ENCODE results near the gene DUOX2.
"Not testable (repeated sequence)": the region's sequence is repeated elsewhere in the genome, so short reads cannot be mapped to it uniquely, and the experiment has no call there.

Gene DUOX2

GRCh38 chr15:45083223-45083622, 30.7 kb downstream of the DUOX2 start:
- Histone ChIP-seq H3K27ac (no peak overlapping the region), H3K4me3 (no peak overlapping the region)

- not testable (repeated sequence) for H3K27ac ChIP-seq
Observed at GRCh38 chr15:45082412-45082811, 31.6 kb downstream of the DUOX2 start.

DNA sequence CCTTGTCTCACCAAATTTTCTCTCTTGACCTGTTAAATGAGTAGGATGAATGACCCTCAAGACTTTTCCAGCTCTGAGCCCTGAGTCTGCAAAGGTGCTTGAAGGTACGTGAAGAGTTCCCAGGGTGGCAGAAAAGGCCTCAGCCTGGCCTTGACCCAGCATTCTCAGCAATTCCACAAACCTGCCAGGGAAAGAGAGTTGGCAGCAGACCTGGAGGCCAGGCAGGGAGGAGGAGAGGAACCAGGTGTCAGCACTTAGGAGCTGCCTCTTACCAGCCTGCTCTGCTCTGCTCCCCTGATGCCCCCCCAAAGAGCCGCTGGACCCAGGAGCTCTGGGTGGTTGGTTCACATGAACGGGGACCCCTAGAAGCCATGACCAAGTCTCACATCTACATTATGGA, 33.4 kb downstream of the DUOX2 start:
- H3K4me3 ChIP-seq, H3K27ac ChIP-seq: not testable (repeated sequence)

More at GRCh38 chr15:45082412-45082811, 31.6 kb downstream of the DUOX2 start:
- not testable (repeated sequence) for H3K4me3 ChIP-seq

DNA sequence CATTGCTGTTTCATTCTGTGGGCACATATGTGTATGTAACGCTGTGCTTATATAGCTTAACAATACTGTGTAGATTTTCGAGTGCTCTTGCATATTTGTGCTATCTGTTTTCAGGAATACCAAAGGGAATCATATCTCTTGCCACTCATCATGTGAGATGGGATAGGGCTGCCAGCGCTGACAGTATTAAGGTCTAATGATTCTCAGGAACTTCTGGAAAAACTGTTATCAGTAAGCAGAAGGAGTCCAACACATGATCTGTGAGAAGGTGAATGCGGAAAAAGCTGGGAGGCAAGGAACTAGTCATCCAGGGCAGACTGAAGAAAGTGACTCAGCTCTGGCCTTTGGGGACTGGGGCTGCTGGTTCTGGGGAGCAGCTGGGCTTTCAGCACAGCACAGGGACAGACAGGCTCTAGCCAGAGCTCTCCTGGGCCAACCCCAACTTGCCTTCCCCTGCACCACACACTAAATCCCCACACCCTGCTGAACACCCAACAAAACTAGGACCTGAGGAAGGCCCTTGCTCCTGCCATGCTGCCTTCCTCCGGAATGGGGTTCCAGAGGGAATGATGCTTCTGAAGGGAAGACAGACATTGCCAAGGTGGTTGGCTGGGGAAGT, 34.2 kb downstream of the DUOX2 start:
- not testable (repeated sequence) for H3K4me3 ChIP-seq, H3K27ac ChIP-seq

DNA sequence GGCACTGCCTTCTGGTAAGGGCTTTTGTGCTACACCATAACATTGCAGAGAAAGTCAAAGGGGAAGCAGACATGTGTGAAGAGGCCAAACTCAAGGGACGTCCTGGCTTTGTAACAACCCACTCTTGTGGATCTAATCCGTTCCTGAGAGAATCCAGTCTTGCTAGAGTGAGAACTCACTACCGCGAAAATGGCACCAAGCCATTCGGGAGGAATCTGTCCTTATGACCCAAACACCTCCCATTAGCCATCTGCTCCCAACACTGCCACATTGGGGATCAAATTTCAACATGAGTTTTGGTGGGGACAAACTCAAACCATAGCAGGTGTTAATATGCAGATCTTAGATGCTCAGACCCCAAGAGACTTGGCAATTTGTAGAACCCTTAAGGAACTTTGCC, 34.8 kb downstream of the DUOX2 start:
- H3K4me3 ChIP-seq, H3K27ac ChIP-seq: not testable (repeated sequence)

GRCh38 chr15:45077391-45077790, 36.6 kb downstream of the DUOX2 start:
- H3K4me3 ChIP-seq, H3K27ac ChIP-seq: not testable (repeated sequence)

- not testable (repeated sequence) for H3K4me3 ChIP-seq, H3K27ac ChIP-seq
Observed at GRCh38 chr15:45075440-45076320, 38.3 kb downstream of the DUOX2 start.

DNA sequence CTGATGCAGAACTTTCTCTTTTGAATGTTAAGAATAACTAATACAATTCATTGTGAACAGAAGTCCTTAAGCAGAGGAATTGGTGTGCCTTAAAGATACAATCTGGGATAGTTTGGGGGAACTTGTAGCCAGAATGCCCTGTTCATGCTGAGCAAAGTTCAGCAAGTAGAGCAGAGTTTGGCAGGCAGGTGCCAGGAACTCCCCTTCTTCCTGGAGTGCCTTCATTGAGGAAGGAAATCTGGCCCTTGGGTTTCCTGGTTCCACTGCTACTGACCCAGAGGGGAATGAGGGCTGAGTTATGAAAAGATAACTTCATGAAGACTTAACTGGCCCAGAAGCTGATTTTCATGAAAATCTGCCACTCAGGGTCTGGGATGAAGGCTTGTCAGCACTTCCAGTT, 40.4 kb downstream of the DUOX2 start:
- H3K27ac ChIP-seq, H3K4me3 ChIP-seq: not testable (repeated sequence)

- H3K4me3 ChIP-seq, H3K27ac ChIP-seq: not testable (repeated sequence)
Observed at GRCh38 chr15:45069942-45070360, 44.0 kb downstream of the DUOX2 start.

DNA sequence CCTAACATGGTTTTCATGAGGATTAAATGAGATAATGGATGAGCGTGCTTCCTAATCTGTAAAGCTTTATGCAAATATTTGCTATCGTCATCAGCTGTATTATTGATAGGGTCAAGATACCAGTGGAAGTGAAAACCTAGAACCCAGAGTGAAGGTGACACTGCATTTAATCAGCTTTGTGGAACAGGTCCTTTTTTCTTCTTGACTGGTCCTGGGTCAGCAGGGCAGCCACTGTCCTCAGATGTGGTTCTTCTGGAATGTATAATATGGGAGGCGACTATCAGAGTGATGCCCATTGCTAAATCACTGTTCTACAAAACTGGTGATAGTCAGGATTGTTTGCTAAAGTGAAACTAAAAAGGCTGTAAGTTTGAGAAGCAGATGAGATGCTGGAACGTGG, 49.6 kb downstream of the DUOX2 start:
- Histone ChIP-seq H3K4me3 (no peak overlapping the region), H3K27ac (no peak overlapping the region)

DNA sequence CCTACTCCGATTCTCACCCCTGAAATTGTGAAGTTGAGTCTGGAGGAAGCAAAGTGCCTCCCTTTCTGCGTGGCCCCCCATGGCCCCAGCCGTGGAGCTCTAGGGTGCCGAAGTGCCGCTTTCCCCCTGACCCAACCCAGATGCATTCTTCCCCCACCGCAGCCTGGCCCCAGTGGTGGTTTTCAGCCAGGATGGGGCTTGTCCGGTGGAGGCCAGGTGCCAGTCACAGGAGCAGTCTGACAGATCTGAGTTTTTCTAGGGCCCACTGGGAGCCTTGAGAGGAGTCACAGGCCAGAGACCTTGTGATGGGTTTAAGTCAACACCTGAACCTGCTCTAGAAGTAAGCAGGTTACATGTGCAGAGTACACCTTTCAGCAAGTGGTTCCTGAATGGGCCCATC, 51.7 kb downstream of the DUOX2 start:
- H3K4me3 ChIP-seq, H3K27ac ChIP-seq: not testable (repeated sequence)

DNA sequence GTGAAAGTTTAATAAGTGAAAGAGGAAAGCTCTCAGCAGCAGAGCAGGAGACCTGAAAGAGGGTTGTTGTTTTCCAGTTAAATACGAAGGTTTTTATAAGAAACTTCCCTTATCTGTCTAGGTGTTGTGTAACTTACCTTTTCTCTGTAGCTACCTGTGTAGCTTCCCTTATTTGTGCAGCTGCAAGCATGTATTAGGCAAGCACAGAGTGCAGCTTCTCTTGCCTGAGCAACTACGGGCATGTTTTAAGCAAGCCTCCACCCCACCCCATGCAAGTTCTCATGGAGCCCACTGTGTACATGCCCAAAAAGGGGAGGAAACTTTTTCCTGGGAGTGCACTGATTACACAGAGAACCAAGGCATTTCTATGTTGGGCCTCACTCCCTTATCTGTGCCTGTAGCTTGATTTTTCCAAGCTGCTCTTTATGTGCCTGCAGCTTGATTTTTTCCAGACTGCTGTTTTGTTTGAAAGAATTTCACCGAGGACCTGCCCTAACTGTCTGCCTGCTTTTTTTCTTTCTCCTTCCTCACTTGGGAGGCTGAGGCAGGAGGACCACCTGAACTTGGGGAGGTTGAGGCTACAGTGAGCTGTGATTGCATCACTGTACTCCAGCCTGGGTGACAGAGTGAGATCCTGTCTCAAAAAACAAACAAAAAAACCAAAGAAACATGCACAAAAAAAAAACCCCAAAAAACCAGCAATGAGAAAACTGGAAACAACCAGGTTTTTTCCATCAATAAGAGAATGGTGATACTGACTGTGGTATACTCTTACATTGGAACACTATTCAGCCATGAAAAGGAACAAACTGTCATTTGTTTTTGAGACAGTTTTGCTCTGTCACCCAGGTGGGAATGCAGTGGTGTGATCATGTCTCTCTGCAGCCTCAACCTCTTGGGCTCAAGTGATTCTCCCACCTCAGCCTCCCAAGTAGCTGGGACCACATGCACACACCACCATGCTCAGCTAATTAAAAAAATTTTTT, 55.0 kb downstream of the DUOX2 start:
- not testable (repeated sequence) for H3K4me3 ChIP-seq
- peak overlapping the region in 2 of 21 experiments; percentile 13 to 47 for H3K27ac ChIP-seq

- not testable (repeated sequence) for H3K27ac ChIP-seq, H3K4me3 ChIP-seq
Observed at GRCh38 chr15:45052676-45053075, 61.3 kb downstream of the DUOX2 start.

- Histone ChIP-seq H3K4me3 (no peak overlapping the region), H3K27ac (no peak overlapping the region)
Observed at GRCh38 chr15:45050587-45050986, 63.4 kb downstream of the DUOX2 start.

GRCh38 chr15:45048794-45049631, 65.0 kb downstream of the DUOX2 start:
- no peak overlapping the region for H3K4me3 ChIP-seq
- peak overlapping the region in 12 of 21 experiments; percentile 9 to 75 (median 52) for H3K27ac ChIP-seq

DNA sequence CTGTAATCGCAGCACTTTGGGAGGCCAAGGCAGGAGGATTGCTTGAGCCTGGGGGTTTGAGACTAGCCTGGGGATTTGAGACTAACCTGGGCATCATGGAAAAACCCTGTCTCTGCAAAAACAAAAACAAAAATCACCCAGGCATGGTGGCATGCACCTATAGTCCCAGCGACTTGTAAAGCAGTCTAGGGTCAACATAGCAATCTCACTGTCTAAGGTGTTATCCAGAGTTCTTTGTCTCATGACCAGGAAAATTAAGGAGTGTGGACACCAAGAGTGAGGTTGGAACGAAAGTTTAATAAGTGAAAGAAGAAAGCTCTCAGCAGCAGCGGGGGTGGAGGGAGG, 65.6 kb downstream of the DUOX2 start:
- H3K4me3 ChIP-seq: not testable (repeated sequence)
- H3K27ac ChIP-seq: peak overlapping the region in 7 of 21 experiments; percentile 2 to 75 (median 53)

DNA sequence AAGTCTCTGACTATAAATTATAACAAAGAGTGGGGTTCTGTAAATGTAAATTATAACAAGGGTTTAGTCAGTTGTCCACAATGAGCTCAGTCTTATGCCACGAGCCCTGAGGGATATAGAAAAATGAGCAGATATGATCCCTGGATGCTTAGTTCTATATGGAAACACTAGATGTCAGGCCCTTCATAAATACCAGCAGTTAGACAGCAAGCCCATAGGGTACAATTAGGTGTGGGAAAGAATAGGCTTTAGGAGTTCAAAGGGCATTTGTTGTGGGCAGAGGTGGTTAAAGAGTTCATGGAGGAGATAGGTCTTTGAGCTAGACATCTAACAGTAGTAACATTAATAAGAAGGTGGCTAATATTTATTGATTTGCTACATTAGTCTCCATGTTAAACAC, 69.7 kb downstream of the DUOX2 start:
- H3K27ac ChIP-seq, H3K4me3 ChIP-seq: not testable (repeated sequence)

DNA sequence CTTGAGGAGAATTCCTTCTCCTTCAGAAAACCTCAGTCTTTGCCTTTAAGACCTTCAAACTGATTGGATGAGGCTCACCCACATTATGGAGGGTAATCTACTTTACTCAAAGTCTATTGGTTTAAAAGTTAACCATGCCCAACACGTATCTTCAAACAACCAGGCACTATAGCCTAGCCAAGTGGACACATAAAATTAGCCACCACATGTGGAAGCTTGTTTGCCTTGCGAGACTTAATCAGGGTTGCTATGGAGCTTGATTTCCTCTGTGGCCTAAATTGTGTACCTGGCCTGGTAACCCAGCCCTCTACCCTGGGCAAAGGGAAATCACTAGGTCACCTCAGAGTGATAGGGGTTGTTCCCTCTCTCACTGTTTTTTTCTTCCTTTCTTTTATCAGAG, 71.1 kb downstream of the DUOX2 start:
- not testable (repeated sequence) for H3K27ac ChIP-seq, H3K4me3 ChIP-seq

All from skin epidermis (tissue), 12 donors.